GM06990 (cell line): Measurements from ENCODE around the gene NCLN.
"Not testable (repeated sequence)": the region's sequence is repeated elsewhere in the genome, so short reads cannot be mapped to it uniquely, and the experiment has no call there.

ENCODE experiments used
- DNase-seq: peaks from one replicate; pipeline ENCODE4 v3.0.0-alpha.2; 2011; ENCODE audit not compliant: insufficient read length; ENCODE audit errors: extremely low read depth
- H3K27me3 ChIP-seq: replicated peaks from 2 replicates; pipeline ENCODE4 v1.6.0; 2011; ENCODE audit warnings: low read length; ENCODE audit not compliant: control insufficient read depth, insufficient read depth
- H3K36me3 ChIP-seq: 2 replicates; pipeline ENCODE4 v1.5.1; 2011; ENCODE audit warnings: low read length; ENCODE audit not compliant: control insufficient read depth, insufficient read depth
- H3K4me3 ChIP-seq: replicated peaks from 2 replicates; pipeline ENCODE4 v1.5.1; 2011; ENCODE audit warnings: low read depth, mild to moderate bottlenecking, control low read depth, low read length
- TF ChIP-seq, protein P1 (sequence below): IDR thresholded peaks from 2 replicates; pipeline ENCODE4 v1.5.1; 2011; ENCODE audit warnings: low read length, control low read depth, mild to moderate bottlenecking, inconsistent platforms; ENCODE audit not compliant: insufficient read depth, poor library complexity, severe bottlenecking

NCLN gene

DNA sequence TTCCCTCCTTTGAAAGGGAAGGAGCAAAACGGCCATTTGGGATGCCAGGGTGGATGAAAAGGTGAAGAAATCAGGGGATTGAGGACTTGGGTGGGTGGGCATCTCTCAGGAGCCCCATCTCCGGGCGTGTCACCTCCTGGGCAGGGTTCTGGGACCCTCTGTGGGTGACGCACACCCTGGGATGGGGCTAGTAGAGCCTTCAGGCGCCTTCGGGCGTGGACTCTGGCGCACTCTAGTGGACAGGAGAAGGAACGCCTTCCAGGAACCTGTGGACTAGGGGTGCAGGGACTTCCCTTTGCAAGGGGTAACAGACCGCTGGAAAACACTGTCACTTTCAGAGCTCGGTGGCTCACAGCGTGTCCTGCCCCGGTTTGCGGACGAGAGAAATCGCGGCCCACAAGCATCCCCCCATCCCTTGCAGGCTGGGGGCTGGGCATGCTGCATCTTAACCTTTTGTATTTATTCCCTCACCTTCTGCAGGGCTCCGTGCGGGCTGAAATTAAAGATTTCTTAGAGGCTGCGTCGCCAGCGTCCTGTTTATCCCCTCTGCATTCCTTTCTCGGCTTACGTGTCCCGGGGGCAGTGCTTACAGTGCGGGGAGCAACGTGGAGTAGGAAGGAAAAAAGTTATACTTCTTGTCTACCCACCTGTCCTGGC is 22.4 kb upstream of the NCLN start:
- DNase-seq, result no peak
- H3K27me3 ChIP-seq, result no peaks in the 10 kb centered on the region
- TF ChIP-seq, protein P1, sequence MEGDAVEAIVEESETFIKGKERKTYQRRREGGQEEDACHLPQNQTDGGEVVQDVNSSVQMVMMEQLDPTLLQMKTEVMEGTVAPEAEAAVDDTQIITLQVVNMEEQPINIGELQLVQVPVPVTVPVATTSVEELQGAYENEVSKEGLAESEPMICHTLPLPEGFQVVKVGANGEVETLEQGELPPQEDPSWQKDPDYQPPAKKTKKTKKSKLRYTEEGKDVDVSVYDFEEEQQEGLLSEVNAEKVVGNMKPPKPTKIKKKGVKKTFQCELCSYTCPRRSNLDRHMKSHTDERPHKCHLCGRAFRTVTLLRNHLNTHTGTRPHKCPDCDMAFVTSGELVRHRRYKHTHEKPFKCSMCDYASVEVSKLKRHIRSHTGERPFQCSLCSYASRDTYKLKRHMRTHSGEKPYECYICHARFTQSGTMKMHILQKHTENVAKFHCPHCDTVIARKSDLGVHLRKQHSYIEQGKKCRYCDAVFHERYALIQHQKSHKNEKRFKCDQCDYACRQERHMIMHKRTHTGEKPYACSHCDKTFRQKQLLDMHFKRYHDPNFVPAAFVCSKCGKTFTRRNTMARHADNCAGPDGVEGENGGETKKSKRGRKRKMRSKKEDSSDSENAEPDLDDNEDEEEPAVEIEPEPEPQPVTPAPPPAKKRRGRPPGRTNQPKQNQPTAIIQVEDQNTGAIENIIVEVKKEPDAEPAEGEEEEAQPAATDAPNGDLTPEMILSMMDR, result peak; percentile 97
- peaks cover 2% of the 10 kb centered on the region for H3K36me3 ChIP-seq
- H3K4me3 ChIP-seq, result no peak overlapping the region

DNA sequence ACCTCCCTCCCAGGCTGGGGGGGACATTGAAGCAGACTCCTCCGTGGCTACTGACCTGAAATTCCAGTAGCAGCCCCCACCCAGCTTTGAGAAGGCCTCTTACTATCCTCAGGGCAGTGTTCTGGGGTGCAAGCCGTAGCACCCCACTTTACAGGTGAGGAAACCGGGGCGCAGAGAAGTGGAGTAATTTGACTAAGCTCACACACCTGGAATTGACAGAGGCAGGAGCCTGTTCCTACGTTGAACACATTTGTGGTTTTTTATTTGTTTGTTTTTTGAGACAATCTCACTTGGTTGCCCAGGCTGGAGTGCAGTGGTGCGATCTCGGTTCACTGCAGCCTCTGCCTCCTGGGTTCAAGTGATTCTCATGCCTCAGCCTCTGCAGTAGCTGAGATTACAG is 21.8 kb upstream of the NCLN start:
- TF ChIP-seq, protein P1, result no peak
- H3K36me3 ChIP-seq, result peaks cover 2% of the 10 kb centered on the region
- H3K27me3 ChIP-seq, result no peaks in the 10 kb centered on the region
- H3K4me3 ChIP-seq, result no peak overlapping the region
- no peak for DNase-seq

DNA sequence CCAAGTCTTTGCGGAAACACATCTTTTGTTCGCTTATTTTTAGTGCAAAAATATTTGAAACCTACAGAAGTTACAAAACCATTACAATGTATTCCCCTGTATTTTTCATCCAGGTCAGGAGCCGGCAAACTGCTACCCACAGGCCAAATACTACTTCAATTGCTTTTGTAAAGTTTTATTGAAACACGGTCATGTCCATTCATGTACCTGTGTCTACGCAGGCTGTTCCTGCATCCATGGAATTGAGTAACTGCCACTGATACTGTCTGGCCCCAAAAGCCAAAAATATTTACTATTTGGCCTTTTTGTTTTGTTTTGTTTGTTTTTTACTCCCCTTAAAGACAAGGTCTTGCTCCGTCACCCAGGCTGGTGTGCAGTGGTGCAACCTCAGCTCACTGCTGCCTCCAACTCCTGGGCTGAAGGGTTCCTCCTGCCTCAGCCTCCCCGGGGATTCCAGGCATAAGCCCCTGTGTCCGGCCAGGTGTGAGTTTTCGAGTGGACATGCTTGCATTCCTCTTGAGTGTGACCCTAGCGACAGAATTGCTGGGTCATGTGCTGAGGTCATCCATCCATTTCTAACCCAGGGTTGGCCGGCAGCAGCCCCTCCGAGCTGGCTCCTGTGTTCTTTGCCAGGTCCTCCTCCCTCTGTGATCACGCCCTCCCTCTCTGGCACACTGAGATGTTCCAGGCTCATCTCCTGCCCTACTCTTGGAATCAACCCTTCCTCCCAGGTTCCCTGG is 18.0 kb upstream of the NCLN start:
- TF ChIP-seq, protein P1, result no peak
- no peak for DNase-seq
- Histone ChIP-seq H3K4me3 (no peak overlapping the region), H3K27me3 (no peaks in the 10 kb centered on the region), H3K36me3 (no peaks in the 10 kb centered on the region; the same call in none of the 2 replicates)

DNA sequence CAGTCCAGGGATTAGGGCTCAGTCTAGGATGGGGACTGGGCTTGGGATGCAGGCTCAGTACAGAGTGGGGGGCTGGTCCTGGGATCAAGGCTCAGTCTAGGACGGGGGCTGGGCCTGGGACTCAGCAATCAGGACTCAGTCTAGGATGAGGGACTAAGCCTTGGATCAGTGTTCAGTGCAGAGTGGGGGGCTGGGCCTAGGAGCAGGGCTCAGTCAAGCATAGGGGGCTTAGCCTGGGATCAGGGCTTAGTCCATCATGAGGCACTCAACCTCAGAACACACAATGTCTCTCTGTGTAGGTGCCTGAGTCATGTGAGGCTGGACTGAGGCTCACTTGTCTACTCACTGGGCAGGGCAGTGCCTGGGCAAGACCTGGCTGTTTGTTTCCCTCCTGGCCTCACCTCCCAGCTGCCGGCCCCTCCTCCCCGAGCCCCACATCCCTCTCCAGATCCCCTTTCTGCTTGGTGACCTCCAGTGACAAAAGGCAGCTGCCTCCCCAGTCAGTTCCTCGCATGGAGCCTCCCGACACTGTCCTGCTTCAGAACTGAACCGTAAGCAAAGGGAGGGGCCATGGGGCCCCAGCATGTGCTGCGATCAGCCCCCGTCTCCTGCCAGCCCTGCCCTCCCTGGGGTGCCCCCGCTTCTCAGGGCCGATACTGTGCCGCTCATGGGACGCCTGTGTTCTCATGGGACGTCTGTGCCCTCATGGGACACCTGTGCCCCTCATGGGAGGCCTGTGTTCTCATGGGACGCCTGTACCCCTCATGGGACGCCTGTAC is 13.6 kb upstream of the NCLN start:
- no peak overlapping the region for H3K4me3 ChIP-seq
- H3K36me3 ChIP-seq, result no peaks in the 10 kb centered on the region
- TF ChIP-seq, protein P1, result no peak
- no peak for DNase-seq
- H3K27me3 ChIP-seq, result no peaks in the 10 kb centered on the region

DNA sequence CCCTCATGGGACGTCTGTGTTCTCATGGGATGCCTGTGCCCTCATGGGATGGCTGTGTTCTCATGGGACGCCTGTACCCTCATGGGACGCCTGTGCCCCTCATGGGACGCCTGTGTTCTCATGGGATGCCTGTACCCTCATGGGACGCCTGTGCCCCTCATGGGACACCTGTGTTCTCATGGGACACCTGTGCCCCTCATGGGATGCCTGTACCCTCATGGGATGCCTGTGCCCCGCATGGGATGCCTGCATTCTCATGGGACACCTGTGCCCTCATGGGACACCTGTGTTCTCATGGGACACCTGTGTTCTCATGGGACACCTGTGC is 13.1 kb upstream of the NCLN start:
- H3K36me3 ChIP-seq, H3K4me3 ChIP-seq, DNase-seq, H3K27me3 ChIP-seq: not testable (repeated sequence)
